Posterior vena cava (tissue), 2 donors: Measurements from ENCODE around the gene ZRANB1. TPM values are rescaled to one million over a fixed set of nuclear protein-coding genes. Genes with fewer than 3 reads are reported as not detected.

ENCODE experiments used
- DNase-seq: peaks from one replicate; pipeline ENCODE4 v3.0.0-alpha.2; 2020; ENCODE audit warnings: low spot score
- intact Hi-C, 2 donors: fragments of 100-400 bp; cut with DNase I; formaldehyde crosslinking; loops; one replicate each; pipeline versions ENCODE4 v1.14.1 to v1.14.2; 2022 to 2023
- total RNA-seq, 2 donors: library from RNA; stranded (reverse); fragmentation: NEBNext Ultra II Directional; extraction: Animal tissue kit (Norgen Biotek cat#: 25700); gene quantifications; one replicate each; pipeline ENCODE4 v1.2.1, GENCODE V29; 2021
- donor health status: DM: yes; HTN: yes; CAD: no.
- donor health status: DM: yes; HTN: yes; CAD: no.

ZRANB1 gene
- total RNA-seq, 2 donors from 2014 or later = 19.8 to 26.9 TPM

DNA sequence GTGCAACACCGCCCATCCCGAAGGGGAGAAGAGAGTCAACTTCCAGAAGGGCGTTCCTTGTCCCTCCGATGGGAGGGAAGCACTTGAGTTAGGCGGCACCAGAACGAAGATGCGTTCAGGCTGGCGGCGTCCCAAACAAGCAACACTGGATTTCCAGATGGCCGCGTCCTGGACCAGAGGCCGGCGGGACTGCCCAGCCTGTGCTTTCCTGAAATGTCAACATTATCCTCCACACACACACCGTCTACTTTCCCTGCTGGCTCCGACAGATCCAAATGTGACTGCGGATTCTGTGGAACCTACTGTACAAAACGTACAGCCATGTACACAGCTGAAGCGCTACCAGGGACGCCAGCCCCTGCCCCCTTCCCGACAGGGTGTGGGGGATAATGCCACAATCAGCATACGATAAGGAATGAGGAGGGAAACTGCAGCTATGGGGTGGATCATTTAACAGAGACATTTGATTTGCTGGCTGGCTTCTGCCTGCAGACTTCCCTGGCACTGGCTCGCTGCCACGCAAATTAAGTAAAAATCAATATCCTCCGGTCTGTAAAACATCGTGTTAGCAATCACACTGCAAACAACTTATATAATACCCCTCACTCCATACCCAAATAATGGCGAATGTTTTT, 82.1 kb downstream of the ZRANB1 start:
- intact Hi-C loops = no loop called here
- DNase-seq = peak; percentile 87

DNA sequence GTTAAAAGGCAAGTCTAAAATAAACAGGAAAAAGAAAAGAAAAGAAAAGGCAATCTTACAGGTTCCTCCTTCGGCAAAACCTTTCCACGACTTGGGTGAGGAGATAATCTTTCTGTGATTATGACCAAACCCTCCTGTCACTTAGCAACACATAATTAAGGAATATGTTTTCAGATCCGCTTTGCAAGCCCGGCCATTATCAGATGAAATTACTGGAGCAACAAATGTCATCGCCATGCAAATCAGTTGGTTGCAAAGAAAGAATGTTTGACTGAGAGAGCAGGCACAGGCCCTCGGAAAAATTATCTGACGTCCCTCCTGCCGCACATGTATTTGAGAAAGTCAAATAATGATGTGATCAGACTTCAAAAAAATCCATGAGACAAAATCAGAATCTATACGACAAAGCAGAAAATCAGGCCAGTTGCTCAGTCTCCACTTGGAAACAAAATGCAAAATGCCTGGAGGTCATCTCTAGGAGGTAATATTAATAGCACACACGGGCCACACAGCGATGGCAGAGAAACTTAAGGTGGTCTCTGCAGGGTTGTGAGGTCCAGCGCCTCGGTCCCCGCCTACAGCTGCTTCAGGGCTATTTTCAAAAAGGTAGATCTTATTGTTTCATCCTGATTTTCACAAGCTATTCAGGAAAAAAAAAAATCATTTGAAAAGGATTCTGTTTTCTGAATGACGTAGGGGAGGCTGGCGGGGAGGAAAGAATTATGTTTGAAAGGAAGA, 82.7 kb downstream of the ZRANB1 start:
- DNase-seq = peak; percentile 55
- intact Hi-C loops = no loop called here

DNA sequence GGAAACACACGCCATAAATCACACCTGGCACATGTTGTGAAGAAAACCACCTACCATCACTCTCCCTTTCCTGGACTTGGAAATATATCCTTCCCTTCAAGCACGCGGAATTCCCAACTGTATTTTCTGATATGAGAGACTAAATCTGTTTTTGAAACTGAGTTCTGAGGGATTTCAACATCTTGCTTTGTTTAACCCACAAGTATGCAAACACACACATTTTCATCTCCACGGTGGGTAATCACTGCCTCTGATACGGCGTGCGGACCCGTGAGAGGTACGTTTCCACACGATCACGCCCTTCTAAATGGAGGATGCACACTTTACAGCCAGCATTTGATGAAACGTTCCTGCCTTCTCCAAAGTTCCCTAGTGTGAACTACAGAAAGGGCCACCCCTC, 83.4 kb downstream of the ZRANB1 start:
- DNase-seq = no peak

DNA sequence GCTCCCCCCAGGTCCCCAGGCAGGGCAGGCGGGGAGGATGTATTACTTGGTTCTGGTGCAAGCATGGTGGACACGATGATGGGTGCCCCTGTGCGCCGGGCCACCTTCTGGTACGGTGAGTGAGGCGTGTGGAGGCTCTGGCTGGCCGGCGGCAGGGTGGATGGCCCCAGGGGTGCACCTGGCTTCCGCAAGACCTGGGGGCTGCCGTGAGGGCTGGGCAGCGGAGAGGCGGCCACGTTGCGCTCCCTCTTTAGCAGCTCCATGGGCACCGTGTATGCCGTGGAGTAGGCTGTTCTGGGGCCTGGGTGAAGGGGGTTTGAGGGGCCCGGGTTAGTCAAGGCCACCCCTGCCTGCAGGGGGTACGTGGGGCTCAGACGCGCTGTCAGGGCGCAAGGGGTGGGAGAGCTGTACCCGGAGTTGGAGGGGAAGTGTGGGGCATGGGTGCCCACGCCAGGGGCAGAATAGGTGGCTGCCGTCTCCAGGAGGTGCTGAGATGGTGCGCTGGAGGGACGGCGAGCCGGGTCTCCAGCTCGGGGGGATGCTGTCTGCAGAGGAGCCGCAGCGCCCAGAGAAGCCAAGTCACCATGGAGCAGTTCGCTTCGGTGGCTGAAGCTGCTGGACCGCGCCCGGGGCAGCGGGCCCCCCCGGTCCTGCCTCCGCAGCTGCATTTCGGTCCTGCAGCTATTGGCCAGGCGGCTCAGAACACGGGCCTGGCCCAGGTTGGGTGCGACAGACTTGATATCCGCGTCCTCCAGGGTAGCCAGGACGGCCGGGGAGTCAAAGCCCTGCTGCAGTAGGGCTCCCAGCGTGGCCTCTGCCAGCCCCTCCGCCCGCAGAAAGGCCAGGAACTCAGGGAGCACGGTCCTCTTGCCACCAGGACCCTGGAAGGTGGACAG, 84.4 kb downstream of the ZRANB1 start:
- intact Hi-C loops = no loop called here
- peak; percentile 78 for DNase-seq

More for the DNA sequence above, 83.4 kb downstream of the ZRANB1 start:
- intact Hi-C loops = no loop called here

GRCh38 chr10:125026974-125027735, 85.2 kb downstream of the ZRANB1 start:
- intact Hi-C loops = no loop called here
- DNase-seq = peak; percentile 73

GRCh38 chr10:125027871-125028869, 86.2 kb downstream of the ZRANB1 start:
- intact Hi-C loops = no loop called here
- DNase-seq = peak; percentile 81

DNA sequence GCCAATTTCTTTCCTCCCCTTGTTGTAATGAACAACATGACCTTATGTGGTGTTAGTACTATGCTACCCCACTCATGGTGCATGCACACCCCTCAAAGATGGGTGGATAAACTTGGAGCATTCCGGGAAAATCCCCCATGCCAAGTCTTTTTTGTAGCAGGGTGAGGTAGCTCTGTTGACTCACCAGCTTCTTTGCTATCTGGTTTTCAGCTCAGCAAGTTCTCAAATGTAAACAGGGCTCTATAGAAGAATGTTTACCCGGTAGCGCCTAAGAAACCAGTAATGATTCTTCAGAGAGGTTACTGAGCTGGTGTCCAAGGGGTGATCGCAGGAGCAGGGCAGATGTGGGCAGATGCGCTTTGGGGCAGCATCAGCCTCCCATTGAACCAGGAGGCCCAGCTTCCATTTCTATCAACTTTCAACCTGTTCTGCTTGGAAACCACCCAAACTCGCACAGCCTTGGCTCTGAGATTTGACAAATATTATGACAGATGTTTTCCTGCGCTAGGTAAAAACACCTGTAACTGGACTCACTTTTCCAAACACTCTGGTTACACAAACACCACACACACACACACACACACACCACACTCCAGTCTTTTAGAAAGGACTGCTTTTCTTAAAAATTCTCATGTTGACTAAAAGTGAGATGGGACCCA, 87.8 kb downstream of the ZRANB1 start:
- peak; percentile 24 for DNase-seq
- intact Hi-C loops = loop anchor here in 1 of 2 donors (5.0 kb wide), 1 partner anchor 1533 kb away; no protein-coding TSS in a partner anchor

- intact Hi-C loops = loop anchor here in 1 of 2 donors (5.0 kb wide), 1 partner anchor 1532 kb away; no protein-coding TSS in a partner anchor
- DNase-seq = peak; percentile 55
Measured at GRCh38 chr10:125030567-125031197, 88.8 kb downstream of the ZRANB1 start.

DNA sequence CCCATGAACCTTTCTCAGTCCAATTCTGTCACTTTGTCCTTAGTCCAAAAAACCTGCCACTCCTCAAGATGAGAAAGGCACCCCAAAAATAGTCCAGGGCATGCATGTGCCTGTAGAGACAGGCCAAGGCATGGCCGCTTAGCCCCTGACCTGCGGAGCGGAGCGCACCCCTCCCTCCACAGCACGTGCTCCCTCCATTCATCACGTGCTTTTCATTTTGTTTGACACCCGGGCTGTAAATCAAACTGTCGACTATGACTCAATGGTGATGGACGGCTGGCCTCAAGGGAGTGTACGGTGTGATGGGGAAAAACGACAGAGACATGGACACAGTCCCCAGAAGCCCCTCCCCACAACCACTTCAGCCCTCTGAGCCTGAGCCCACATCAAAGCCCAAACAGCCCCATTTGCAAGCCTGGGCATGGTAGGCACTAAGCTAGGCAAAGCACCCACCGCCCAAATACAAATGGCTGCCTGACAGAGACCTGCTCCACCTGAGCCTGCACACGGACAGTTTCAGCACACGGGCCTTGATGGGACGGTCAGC, 90.6 kb downstream of the ZRANB1 start:
- peak; percentile 49 for DNase-seq
- intact Hi-C loops = loop anchor here in 1 of 2 donors (5.0 kb wide), 1 partner anchor 1530 kb away; no protein-coding TSS in a partner anchor

GRCh38 chr10:125033146-125033924, 91.4 kb downstream of the ZRANB1 start:
- DNase-seq = no peak
- intact Hi-C loops = loop anchor here in 1 of 2 donors (5.0 kb wide), 1 partner anchor 1529 kb away; no protein-coding TSS in a partner anchor

DNA sequence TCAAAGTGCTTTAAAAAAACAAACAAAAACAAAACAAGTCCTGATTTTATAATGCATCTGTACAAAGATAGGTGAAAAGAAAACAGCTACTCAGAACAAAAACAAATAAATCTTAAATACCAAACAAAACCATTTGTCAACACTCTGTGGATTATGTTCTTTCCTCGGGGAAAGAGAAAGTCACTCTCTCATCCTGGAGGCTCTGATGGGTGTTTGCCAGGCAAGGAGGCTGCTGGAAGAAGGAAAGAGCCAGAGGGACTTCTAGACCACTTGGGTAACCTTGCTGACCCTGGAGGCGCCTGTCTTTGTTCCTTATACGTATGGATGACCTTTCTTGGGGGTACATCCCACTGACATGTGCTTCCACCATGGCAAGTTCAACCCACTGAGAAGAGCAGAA, 92.8 kb downstream of the ZRANB1 start:
- DNase-seq = no peak

GRCh38 chr10:125035136-125035535, 93.2 kb downstream of the ZRANB1 start:
- DNase-seq = no peak
- intact Hi-C loops = no loop called here

More for the DNA sequence above, 92.8 kb downstream of the ZRANB1 start:
- intact Hi-C loops = loop anchor here in 1 of 2 donors (5.0 kb wide), 1 partner anchor 1528 kb away; no protein-coding TSS in a partner anchor

DNA sequence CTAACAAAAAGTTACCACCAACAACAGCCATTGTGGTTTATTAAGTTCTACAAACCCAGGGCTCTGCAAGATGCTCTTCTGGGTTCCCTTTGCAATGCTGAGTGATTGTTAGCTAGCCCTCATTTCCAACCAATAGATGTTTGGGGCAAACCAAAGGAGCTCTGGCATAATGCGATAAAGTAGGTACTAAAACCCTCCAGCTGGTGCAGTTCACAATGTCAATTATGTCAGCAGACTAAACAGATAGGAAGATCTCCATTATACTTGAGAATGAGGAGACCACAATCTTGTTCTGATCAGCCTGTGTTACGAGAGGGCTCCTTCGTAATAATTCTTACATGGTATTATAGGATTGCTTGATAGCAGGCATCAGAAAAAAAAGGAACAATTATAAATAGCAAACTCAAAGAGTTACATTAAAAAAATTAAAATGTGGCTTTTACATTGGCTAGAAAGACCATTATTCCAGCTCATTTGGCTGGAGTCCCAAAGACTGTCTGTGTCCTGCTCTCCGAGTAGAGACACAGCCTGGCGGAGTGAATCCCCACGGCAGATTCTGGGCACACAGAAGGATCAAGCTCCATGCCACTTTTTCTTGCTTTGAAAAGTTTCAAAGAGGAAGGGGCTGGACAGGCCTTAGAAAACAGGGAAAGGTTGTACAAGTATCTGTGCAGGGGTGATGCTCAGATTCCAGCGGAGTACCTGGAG, 93.8 kb downstream of the ZRANB1 start:
- intact Hi-C loops = no loop called here
- DNase-seq = no peak

DNA sequence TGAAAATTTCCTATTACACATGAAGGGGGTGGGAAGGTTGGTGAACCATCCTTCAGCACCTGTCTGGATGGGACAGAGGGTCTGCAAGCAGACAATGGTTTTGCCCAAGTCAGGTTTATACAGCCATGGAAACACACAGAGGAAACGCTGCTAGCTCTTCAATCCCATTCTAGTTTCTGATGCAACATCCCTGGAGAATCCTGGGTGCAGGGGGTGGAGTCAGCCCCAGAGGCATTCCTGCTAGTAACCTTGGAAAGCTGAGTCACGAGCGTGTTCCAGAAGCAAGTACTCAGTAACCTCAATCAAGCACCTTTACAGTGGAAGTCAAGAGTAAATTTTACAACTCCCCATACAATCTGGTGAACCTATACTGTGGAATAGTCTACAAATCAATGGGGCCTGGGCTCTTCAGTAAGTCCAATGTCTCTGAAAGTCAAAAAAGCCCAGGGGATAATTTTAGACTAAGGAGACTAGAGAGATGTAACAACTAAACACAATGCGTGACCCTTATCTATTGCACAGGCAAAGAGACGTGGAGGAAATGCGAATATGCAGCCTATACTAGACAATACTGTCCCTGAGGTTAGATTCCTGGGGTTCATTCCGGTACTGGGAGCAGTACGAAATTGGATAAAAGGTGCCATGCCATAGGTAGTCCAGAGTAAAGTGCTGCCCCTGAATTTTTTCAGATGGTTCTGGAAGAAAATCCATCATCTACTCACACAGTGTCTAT, 95.4 kb downstream of the ZRANB1 start:
- no peak for DNase-seq
- intact Hi-C loops = no loop called here
